H54 (cell line): ENCODE data around the gene RHOH.
A peak's percentile ranks its signal among the peaks of the same experiment; 100 is the strongest.

Source experiments
- DNase-seq: peaks from one replicate; pipeline ENCODE4 v3.0.0; 2011; ENCODE audit warnings: low spot score, mixed read lengths; ENCODE audit not compliant: insufficient read length
- FAIRE-seq: peaks from 3 replicates; lab custom pipeline; 2011; peaks lifted over from hg19 to GRCh38; lab: Jason Lieb, UNC
- POLR2A ChIP-seq: IDR thresholded peaks from 2 replicates; pipeline ENCODE4 v1.6.1; 2011; ENCODE audit warnings: low read depth, mild to moderate bottlenecking, low read length

Gene RHOH

DNA sequence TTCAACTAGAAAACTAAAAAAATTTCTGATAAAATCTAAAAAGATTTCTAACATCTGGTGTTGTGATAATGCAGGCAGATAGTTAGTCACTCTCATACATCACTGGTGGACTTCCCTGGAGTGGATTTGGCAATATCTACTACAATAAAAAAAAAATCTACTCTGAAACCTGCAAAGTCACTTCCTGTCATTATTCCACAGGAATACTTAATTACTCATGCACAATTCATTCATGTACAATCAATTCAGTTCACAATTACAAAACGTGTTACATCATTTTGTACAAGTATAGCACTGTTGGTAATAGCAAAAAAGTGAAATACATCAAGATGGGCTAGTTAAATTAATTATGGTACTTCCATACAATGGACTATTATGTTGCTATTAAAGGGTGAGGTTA is 16.5 kb upstream of the RHOH start:
- peak; percentile 21 for DNase-seq
- no peak for TF ChIP-seq POLR2A
- FAIRE-seq: peak; percentile 48

DNA sequence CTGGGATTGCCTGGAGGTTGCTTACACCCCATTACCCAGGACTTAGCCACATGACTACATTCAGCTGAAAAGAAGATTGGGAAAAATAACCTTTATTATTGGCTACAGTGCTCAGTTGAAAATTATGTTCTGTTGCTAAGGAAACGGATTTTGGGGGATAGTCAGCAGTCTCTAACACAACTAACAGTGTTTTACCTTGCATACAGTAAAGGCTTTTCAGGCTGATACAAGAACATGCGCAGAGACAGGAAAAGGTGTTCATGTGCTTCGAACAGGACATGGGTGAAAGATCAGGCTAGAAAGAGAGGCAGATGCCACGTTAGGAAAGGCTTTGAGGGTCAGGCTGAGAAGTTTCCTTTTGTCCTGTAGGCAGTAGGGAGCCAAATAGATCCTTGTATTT is 14.8 kb upstream of the RHOH start:
- FAIRE-seq (no peak), DNase-seq (no peak)
- no peak for TF ChIP-seq POLR2A

DNA sequence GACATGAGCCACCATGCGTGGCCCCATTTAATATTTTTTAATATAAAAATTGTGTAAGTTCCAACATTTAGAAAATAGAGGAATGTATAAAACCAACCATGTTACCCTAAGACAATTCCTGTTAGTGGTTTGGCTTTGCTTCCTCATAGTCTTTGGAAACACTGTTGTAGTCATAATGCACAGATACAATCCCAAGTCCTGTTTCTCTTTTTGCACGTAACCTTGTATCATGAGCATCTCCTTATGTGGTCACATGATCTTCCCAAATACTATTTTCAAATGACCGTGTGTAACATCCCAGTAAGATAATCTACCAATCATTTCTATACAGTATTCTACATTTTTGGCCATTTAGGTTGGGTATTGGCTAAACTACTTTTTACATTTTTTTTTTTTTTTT is 13.9 kb upstream of the RHOH start:
- no peak for FAIRE-seq
- no peak for DNase-seq
- TF ChIP-seq POLR2A: no peak

DNA sequence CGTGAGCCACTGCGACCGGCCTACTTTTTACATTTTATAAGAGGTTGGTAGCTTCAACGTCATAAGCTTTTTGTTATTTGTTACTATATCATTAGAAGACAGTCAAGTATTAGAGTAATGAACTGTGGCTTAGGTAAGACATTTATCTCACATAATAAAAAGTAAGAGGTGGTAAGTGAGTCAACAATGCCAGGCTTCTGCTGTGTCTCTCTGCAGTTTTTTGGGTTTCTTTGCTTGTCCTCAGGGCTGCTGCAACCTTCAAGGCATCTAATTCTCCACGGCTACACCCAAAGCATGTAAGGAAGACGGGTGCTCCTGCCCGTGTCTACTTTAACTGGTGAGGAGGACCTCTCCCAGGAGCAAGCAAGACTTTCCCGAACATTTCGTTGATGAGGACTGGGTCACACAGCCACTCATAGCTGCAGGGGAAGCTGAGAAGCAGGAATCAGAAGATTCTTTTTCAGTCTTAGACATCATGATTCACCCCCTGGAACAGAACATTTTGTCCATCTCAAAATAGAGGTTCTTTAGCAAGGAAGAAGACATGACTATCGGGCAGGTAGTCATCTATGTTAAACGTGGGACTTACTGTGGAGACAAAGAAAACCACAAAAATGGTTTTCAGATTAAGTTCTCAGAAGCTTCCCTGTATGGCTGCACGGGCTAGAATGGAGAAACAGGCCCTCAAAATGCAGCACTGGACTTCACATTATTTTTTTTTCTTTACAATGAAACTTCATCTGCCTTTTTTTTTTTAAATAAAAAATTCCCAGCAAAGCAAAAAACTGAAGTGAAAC is 13.0 kb upstream of the RHOH start:
- no peak for FAIRE-seq
- TF ChIP-seq POLR2A: no peak
- no peak for DNase-seq

DNA sequence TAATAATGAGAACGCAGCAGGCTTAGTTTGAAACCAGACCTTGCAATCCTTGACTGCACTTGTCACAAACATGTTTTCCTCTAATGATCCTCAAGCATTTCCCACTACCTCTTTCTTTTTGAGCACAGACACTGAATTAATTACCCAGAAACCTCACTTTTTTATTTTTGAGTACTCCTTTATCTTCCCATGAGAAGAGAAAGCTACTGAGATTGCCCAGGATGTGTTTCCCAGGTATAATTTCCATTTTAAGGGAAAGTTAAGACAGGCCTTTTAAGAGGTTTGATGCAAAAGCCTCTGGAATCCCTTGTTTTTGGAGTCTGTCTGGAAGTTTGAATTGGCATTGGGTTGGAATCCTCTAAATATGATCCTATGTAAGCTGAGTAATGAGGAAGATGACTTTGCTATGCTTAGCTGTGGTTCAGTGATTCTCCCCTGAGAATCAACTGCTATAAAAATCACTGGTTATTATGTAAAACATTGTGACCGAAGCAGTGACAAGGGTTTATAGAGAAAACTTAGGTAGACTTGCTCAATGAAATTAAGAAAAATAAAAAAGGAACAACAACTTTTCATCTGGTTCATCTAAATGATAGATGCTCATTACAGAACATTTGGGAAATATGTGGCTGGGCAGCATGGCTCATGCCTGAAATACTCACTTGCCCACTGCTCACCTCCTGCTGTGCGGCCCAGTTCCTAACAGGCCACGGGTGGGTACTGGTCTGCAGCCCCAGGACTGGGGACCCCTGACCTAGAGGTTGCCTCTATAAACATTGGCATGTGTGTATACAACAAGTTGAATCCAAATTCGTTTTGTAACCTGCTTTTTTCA is 10.8 kb upstream of the RHOH start:
- no peak for TF ChIP-seq POLR2A
- no peak for DNase-seq
- no peak for FAIRE-seq

DNA sequence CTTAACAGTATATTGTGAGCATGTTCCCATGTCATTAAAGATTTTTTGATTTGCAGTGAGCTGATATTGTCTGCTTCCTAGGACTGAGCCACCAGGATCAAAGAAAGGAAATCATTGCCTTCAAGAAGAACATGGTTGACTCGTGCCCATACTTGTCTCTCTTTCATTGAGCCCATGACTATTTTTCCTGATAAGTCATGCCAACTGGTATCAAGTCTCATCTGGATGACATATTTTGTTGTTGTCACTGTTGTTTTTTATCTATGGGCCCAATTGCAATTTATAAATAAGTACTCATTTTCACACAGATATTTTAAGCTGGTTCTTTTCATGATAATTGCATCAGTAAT is 10.2 kb upstream of the RHOH start:
- TF ChIP-seq POLR2A: no peak
- FAIRE-seq (no peak), DNase-seq (no peak)

DNA sequence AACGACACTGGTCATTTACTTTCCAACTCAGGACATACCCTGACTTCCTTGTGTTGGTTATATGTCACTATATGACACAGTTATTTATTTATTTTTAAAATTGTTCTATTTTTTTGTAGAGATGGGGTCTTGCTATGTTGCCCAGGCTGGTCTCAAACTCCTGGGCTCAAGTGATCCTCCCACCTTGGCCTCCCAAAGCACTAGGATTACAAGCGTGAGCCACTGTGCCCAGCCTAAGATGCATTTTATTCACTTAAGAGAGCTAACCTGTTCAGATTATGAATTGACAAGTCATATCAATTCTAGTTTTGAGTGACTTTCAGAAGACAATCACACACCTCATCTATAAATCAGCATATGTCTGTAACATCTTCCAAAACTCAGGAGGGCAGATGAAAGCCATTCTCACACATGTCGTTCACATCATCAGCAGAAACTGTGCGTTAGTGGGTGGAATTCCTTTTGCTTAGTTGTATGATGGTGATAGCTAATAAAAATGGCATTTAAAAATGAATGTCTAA is 9.4 kb upstream of the RHOH start:
- FAIRE-seq (no peak), DNase-seq (no peak)
- no peak for TF ChIP-seq POLR2A

DNA sequence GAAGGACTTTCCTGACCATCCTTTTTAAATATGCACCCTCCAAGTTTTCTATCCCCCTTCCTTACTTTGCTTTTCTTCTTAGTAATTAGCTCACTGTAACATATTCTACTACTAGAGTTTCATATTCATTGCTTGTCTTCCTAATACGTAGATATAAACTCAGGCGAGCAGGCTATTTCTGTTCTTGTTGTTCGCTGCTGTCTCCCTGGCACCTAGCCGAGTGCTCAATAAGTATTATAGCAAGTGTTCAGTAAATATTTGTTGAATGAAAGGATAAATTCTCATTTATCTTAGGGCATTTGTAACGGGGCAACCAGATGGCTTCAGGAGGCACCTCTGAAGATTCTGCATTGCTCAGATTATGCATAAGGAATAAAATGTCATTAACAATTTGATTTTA is 6.8 kb upstream of the RHOH start:
- no peak for TF ChIP-seq POLR2A
- FAIRE-seq (no peak), DNase-seq (no peak)

DNA sequence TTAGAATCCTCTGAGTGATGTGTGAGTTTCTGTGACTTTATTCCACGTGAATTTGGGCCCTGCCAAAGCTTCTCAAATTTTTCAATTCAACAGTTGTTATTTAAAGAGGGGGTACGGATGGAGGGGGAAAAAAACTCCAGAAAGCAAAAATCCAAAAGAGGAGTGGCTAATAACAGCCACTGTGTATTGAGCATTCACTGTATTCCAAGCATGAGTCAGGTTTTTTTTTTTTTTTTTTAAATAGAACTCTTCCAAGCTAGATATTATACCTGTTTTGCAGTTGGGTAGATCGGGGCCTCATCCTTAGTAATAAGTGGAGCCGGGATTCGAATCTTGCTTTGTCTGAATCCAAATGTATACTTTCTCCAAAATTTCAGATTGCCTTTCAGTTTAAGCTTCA is 6.4 kb upstream of the RHOH start:
- FAIRE-seq (no peak), DNase-seq (no peak)
- no peak for TF ChIP-seq POLR2A

DNA sequence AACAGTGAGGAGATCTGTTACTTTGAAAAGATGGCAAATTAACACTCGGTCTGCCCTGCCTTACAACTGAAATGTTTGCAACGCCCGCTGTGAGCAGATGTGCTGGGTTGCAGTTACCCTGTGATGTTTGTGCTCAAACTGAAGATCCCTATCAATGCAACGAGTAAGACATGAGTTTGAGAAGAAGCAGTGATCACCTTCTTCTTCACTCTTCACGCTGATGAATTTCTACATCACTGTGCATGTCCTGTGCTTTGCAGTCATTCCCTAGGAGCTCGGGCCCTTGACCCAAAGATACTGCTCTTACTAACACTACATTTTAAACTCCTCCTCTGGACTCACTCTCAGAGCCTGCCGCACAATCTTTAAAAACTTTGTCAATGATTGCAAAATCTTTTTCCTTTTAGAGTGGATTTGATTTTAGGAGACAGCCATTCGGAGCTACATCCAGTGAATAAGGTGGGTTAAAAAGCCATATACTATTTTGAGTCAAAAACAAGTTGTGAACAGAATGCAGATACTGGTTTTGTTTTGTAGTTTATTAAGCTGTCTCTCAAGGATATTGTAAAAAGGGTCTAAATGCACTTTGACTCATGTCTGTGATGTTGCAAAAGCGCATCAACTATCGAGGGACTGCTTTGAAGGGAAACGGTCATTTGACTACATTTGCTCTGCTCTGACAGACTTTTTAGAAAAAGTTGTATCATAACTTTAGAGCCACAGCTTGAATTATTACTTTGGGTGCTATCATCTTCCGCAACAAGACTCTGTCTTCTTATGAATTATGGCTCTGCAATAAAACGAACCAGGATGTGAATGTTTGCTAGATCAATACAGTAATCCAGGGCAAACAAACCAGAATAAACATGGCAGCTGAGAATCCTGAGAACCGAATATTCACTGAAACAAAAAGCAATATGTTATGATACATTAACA is 5.7 kb upstream of the RHOH start:
- no peak for DNase-seq
- FAIRE-seq: no peak
- TF ChIP-seq POLR2A: no peak

DNA sequence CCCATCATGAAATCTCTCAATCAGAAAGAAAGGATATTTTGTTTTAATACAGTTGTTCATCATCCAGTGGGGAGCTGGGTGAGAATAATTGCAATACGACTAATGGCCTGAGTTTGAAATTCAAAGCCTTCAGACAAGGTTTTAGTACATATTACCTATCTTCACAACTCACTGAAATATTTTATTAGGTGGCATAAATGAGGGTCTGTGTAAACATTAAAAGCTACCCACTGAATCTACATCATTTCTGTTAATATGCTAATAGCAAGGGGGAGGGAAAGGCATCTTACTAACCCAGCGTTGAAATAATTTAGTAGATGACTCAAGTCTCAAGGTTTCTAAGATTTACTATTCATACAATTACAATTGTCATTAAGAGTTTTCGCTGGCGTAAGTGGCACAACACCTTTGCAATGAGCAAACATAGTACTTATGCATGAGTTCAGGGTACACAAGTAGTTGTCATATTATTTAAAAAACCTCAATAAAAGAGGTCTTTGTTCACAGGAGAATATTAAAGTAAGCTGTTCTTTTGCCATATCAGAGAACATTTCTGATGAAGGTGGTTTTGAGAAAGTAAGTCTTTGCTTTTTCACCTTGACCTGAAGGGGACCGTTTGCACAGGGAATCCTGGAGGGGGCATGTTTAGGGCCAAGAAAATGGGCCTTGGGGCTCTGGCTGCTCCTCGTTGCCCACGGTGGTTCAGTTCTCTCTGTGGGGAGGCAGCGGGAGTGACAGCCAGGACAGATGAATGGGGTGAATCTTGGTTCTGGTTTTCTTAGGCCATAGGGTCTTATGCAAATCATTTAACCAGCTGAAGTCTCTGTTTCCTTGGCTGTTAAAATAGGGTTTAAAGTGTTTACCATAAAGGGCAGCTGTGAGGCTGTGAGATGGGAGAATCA is 4.5 kb upstream of the RHOH start:
- DNase-seq (no peak), FAIRE-seq (no peak)
- TF ChIP-seq POLR2A: no peak

DNA sequence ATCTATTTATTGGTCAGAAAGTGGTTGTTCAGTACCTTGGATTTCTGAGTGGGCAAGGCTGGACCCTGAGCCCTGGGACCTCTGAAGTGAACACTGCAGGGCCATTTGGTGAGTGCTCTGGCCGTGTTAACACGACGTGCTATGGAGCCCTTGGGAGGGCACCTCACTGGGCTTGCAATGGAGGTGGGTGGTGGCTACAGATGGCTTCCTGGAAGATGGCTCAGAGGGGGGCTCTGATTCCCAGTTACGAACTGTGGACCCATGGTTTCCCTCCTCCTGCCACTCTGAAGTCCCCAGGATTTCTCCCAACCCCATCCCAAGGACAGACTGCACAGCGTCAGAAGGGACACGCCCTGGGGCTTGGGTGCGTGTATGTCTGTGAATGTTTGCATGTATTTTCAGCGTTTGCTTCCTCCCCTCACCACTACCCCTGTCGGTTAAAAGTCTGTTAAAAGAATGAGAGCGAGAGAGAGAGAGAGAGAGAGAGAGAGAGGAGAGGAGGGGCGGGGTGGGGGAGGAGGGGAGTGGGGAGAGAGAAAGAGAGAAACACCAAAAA is 3.7 kb upstream of the RHOH start:
- FAIRE-seq (no peak), DNase-seq (no peak)
- TF ChIP-seq POLR2A: no peak

DNA sequence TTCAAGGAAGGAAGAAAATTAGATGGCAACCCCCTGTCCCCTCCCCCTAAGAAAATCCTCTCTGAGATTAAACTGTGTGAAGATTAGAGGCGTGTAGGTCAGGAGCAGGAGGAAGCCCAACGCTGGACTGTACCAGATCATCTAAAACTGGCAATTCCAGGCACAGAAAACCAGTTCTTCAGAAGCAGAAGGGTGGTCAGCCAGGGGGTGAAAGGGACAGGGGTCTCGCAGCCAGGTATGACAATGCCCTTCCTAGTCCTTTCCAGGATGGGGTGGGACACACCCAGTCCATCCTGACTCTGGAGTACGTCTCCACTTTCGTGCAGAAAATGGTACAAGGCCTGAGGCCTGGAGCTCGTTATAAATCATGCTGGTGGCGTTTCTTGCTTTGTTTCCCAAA is 3.3 kb upstream of the RHOH start:
- FAIRE-seq (no peak), DNase-seq (no peak)
- TF ChIP-seq POLR2A: no peak
